Activated effector memory CD4-positive, alpha-beta T cell treated with Interleukin-2 at 50 U/mL for 16 hours (primary cell): ENCODE results near the gene CDC20.

Experiments
- DNase-seq: peaks from one replicate; pipeline ENCODE4 v3.0.0-alpha.2; 2020

CDC20 gene

DNA sequence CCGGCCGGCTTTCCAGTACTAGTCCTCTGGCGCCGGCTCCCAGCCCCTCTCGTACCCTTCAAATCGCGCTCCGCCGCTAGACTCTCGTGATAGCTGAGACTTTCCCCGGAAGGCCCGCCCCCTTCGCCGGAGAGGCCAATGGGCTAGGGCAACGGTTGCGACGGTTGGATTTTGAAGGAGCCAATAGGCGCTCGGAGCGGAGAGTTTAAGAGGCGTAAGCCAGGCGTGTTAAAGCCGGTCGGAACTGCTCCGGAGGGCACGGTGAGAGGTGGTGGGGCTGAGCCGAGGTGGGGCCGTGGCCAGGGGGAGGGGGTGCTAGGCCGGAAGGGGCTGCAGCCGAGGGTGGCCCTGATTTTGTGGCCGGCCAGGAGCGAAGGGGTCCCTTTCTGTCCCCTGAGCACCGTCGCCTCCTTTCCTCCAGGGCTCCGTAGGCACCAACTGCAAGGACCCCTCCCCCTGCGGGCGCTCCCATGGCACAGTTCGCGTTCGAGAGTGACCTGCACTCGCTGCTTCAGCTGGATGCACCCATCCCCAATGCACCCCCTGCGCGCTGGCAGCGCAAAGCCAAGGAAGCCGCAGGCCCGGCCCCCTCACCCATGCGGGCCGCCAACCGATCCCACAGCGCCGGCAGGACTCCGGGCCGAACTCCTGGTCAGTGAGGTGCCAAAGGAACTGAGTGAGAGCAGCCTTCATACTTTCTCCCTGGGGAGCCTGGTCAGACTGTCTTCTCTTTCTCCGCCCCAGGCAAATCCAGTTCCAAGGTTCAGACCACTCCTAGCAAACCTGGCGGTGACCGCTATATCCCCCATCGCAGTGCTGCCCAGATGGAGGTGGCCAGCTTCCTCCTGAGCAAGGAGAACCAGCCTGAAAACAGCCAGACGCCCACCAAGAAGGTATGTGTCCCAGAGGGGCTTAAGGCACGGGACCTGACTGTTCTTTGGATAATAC lies at the start of gene CDC20:
TSS of gene CDC20 (plus strand) at position 236 of the 948 bp plus-strand sequence. CDS start at position 471, 235 bp downstream.
- DNase-seq: peak; percentile 96

DNA sequence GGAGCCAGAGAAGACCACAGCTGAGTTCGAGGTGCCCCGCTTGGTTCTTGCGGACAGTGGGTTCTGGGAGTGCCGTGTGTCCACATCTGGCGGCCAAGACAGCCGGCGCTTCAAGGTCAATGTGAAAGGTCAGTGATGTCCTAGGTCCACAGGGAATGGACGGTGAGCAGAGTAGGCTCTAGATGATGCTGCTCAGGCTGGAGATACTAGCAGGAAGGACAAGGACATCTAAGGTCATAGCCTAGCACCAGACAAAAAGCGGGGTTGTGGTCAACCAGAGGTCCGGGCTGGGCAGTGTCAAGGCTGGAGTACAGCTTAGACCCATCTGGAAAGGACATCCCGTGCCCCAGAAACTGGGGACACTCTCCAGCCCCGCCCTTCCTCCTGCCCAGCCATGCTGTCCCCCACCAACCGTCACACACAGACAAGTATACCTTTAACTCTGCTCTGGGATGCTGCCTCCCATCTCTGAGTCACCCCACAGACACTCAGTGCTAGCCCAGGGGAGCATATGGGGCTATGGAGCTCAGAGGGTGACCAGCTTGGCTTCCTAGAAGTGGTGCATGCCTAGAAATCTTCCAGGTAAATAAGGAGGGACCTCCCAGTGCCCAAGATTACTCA lies 49.3 kb upstream of the CDC20 start:
- no peak for DNase-seq

DNA sequence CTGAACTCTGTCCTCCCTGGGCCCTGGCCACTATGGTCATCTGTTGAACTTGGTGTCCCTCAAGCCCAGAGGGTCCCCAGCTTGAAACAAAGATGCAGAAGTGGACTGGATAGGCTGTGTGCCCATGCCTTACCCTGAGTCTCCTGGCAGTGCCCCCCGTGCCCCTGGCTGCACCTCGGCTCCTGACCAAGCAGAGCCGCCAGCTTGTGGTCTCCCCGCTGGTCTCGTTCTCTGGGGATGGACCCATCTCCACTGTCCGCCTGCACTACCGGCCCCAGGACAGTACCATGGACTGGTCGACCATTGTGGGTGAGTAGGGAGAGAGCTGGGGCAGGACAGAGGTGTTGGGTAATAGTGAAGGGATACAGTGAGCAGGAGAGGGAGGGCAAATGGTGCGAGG lies 47.3 kb upstream of the CDC20 start:
- DNase-seq: no peak

DNA sequence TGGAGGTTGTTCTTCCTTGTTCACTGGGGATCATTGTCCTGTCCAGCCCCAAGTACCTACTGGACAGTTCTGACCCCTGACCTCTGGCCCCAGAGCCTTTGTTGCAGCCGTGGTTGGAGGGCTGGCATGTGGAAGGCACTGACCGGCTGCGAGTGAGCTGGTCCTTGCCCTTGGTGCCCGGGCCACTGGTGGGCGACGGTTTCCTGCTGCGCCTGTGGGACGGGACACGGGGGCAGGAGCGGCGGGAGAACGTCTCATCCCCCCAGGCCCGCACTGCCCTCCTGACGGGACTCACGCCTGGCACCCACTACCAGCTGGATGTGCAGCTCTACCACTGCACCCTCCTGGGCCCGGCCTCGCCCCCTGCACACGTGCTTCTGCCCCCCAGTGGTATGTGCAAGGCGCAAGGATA lies 46.6 kb upstream of the CDC20 start:
- no peak for DNase-seq

DNA sequence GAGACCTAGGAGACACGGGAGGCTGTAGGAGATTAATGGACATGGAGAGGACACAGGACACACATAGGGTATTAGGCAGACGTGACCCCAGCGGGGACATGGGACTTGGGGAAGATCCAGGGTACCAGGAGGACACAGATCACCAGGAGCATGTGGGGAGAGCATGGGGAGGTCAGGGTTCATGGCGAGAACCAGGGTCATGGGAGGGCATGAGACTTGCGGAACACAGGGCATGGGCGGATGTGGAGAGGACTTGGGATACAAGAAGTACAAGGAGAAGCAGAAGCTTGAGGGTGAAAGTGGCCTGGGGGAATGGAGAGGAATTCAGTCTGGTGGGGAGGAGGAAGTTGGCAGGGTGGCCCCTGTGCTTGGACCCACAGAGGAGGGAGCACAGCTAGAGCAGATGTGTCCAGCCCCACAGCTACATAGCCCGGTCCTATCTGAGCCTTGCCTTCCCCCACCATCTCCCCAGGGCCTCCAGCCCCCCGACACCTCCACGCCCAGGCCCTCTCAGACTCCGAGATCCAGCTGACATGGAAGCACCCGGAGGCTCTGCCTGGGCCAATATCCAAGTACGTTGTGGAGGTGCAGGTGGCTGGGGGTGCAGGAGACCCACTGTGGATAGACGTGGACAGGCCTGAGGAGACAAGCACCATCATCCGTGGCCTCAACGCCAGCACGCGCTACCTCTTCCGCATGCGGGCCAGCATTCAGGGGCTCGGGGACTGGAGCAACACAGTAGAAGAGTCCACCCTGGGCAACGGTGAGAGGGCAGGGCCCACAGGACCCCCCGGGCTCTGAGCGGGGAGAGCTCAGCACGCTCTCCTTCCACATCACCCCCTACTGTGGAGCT lies 45.9 kb upstream of the CDC20 start:
- DNase-seq: no peak

DNA sequence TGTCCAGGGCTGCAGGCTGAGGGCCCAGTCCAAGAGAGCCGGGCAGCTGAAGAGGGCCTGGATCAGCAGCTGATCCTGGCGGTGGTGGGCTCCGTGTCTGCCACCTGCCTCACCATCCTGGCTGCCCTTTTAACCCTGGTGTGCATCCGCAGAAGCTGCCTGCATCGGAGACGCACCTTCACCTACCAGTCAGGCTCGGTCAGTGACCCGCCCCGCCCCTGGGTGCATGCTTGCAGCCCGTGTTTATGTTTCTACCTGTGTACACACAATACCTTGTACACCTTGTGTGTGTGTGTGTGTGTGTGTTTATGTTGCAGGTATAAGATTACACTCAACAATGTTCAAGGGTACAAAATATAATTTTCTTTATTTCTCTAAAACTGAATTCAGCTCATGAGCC lies 45.0 kb upstream of the CDC20 start:
- DNase-seq: no peak

DNA sequence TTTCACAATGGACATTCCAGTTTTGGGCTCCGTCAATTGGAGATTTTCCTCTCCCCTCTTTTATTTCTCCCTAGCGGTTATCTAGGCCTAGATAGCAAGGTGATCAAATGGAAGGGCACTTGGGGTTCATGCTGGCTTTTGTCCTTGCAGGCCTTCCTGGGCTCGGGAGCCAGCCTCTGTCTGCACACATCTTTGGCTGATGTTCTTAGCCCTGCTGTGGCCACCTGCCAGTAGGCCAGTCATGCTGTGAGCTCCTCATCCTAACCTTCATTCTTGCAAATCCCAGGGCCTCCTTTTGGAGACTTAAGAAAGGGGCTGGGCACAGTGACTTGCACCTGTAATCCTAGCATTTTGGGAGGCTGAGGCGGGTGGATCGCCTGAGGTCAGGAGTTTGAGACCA lies 44.5 kb upstream of the CDC20 start:
- no peak for DNase-seq

DNA sequence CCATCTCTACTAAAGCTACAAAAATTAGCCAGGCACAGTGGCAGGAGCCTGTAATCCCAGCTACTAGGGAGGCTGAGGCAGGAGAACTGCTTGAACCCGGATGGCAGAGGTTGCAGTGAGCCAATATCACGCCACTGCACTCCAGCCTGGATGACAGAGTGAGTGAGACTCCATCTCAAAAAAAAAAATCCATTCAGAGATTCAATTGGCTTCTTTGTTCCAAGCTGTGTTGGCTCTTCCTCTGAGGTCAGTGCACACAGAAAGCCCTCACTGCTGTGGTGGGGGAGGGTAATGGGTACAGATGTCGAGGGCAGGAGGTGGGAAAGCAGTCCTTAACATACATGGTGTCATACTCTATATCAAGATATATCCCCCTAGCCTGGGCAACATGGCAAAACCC lies 43.3 kb upstream of the CDC20 start:
- no peak for DNase-seq

DNA sequence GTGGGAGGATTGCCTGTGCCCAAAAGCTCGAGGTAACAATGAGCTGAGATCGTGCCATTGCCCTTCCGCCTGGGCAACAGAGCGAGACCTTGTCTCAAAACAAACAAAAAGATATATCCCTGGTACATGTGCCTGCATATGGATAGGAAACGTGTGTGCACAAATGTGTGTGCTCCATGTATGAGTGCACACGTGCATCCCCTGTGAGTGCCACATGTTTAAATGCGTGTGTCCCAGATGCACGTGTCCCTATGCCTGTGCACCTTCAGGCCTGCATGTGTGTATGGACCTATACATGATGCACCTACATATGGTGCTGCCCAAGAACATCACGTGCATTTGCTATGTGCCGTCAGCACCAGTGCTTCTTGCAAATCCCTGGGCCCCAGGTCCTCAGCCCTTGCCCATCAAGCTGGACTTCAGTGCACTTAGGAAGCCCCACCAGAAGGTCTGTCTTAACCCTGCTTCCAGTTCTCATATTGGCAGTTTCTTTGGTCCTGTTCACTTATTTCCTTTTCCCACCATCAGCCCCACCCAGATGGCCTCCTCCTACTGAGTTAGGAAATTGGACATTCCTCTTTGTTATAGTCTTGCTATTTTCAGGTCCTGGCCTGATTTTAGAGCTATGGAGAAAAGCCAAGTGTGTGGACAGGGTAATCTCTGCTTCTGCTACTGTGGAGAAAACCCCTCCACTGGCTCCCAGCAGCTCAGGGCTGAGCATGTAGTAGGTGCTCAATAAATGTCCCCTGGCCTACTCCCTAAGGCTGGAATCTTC lies 42.6 kb upstream of the CDC20 start:
- no peak for DNase-seq

DNA sequence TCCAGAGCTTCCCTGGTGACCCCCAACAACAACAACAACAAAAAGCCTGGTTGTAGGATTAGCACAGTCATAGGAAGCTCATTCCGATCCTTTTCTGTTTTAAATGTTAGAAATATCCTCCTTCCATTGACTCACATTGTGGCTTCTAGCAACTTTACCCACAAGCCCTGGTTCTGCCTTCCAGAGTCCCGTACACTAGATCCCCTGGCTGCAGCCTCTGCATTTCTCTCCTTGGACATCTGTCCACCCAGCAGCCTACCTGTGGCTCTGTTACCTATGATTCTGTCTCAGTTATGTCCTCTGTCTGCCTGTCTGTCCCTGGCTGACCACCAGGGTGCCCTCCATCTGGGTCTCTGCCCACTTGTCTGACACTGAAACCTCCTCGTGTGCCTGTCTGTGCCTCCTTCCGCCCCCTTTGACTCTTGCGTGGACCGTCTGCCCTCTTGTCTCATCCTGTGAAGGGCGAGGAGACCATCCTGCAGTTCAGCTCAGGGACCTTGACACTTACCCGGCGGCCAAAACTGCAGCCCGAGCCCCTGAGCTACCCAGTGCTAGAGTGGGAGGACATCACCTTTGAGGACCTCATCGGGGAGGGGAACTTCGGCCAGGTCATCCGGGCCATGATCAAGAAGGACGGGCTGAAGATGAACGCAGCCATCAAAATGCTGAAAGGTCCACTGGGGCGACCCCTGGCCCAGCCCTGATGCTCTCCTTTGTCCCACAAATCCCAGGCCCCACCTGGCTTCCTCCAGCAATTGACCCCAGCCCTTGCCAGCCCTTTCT lies 41.9 kb upstream of the CDC20 start:
- no peak for DNase-seq

DNA sequence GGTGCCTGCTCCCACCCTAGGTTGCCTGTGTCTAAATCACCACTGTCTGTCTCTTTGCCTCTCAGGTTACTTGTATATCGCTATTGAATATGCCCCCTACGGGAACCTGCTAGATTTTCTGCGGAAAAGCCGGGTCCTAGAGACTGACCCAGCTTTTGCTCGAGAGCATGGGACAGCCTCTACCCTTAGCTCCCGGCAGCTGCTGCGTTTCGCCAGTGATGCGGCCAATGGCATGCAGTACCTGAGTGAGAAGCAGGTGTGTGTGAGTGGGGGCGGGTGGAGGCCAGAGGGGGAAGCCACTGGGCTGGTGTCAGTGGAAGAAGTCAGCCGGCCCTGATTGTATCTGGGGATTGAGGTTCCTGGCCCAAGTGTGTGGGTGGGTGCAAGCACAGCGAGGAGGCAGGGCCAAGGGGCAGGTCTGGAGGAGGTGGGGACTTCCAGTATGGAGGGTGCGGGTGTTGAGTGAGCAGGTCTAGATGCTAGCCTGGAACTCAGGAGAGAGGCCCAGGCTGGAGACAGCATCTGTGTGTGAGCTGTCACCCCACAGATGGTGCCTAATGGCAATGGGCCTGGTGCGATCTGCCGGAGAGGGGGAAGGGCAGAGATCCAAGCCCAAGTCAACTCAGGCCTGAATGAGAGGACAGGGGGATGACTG lies 40.8 kb upstream of the CDC20 start:
- DNase-seq: no peak

DNA sequence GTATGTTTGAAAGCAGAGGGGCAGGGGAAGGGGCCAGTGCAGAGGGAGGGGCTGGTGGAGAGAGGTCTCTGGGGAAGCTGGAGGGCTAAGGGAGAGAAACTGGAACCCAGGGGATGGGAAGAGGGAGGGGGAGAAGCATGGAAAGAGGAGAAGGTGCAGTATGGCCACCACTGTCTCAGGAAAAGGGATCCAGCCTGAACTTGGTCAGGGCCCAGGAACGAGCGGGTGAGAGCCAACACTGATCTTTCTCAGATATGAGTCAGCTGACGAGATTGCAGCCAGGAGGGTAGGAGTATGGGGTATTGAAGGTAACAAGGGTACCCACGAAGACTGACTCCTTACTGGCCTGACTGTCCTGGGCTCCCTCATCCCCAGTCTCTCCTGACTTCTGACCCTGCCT lies 40.0 kb upstream of the CDC20 start:
- no peak for DNase-seq

DNA sequence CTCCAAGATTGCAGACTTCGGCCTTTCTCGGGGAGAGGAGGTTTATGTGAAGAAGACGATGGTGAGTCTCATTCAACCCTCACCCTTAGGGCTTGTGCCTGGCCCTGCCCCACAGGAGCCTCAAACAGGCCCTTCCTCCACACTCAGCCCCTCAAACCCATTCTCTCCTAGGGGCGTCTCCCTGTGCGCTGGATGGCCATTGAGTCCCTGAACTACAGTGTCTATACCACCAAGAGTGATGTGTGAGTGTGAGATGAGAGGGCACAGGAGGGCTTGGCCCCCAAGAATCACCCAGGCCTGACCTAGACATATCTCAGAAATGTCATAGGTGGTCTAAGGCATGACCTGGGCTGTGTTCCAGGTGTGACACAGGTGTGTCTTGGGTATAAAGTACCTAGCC lies 39.5 kb upstream of the CDC20 start:
- DNase-seq: no peak

DNA sequence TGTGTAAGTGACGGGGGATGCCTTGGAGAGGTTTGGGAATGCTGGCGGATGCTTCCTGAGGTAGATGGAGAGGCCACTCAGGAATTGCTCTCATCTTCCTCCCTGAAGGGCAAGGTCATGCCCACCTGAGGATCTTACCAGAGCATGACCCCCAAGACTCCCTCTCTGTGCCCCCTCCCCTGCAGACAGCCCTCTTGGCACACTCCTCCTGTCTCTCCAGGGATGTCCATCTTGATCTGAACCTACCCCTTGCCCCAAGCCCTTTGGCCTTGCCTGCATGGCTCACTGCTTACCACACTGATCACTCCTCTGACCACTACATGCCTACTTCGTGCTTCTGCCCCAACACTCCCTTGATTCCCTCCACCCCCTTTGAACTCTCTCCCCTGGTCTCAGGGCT lies 39.0 kb upstream of the CDC20 start:
- DNase-seq: no peak

DNA sequence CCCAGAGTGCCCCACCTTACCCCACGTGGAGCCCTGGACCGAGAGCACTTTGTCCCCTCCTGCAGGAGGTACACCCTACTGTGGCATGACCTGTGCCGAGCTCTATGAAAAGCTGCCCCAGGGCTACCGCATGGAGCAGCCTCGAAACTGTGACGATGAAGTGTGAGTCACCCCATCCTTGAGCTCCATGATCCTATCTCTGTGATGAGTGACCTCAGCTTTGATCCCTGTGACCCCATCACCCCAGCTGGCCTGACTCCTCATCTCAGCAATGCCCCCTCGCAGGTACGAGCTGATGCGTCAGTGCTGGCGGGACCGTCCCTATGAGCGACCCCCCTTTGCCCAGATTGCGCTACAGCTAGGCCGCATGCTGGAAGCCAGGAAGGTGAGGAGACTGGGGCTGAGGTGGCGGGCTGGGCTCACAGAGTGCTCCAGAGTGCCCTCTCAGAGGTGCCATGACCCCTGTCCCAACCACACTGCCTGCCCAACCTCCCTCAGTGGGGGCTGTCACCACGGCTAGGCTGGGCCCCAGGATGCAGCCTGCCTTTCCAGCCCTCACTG lies 37.4 kb upstream of the CDC20 start:
- no peak for DNase-seq

DNA sequence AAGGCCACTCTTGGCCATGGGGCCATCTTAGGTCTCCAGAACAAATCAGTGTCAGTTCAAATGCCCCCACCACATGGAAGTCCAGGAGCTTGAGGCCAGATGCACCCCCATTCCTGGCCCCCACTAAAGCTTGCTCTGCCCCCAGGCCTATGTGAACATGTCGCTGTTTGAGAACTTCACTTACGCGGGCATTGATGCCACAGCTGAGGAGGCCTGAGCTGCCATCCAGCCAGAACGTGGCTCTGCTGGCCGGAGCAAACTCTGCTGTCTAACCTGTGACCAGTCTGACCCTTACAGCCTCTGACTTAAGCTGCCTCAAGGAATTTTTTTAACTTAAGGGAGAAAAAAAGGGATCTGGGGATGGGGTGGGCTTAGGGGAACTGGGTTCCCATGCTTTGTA lies 36.3 kb upstream of the CDC20 start:
- no peak for DNase-seq

DNA sequence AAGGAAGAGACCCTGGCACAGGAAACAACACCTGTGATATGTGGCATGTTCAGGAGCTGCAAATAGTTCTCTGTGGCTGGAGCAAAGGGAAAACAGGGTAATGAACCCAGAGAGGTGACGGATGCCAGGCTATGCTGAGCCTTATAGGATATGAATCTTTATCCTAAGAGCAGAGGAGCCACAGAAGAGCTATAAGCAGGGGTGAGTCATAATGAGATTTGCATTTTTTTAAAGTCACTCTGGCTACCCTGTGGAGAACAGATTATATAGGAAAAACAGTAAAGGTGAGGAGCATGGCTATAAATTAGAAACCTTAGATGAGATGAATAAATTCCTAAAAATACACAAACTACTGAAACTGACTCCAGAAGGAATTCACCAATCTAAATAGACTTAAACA lies 34.0 kb upstream of the CDC20 start:
- DNase-seq: no peak

DNA sequence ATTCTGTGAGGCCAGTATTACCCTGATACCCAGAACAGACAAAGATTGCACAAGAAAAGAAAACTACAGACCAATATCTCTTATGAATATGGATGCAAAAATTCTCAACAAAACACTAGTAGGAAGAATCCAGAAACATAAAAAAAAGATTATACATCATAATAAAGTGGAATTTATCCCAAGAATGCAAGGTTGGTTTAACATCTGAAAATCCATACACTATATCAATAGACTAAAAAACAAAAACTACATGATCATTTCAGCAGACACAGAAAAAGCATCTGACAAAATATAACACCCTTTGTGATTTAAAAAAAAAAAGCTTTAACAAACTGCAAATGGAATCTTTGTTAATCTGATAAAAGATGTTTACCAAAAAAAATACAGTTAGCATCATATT lies 33.4 kb upstream of the CDC20 start:
- DNase-seq: no peak

DNA sequence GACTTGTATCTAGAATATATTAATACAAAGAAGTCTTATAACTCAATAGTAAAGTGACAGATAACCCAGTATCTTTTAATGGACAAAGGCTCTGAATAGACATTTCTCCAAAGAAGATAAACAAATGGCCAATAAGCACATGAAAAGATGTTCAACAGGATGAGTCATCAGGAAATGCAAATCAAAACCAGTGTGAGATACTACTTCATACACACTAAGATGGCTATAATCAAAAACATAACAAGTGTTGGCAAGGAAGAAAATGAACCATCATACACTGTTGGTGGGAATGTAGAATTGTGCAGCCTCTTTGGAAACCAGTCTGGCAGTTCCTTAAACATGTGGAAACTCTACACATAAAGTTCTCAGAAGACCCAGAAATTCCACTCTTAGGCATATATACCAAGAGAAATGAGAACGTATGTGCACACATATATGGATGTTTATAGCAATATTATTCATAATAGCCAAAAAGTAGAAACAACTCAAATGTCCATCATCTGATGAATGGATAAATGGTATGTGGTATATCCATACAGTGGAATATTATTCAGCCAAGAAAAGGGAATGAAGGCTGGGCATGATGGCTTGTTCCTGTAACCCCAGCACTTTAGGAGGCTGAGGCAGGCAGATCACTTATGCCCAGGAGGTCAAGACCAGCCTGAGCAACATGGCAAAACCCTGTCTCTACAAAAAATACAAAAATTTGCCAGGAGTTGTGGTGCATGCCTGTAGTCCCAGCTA lies 31.1 kb upstream of the CDC20 start:
- no peak for DNase-seq
